Measurements from ENCODE around the gene GPR27. TPM values are rescaled to one million over a fixed set of nuclear protein-coding genes. Genes with fewer than 3 reads are reported as not detected.
A peak's percentile ranks its signal among the peaks of the same experiment; 100 is the strongest.

GPR27 gene
- total RNA-seq (under 1 TPM; 0.17 to 0.65 TPM), polyA plus RNA-seq (under 1 TPM in 1 of 2 donors, not detected in 1; 0.09 TPM)

GRCh38 chr3:71753701-71754609 is at the start of gene GPR27:
TSS of gene GPR27 (plus strand) at chr3:71753855. CDS start at chr3:71754050, 195 bp downstream.
- 2% methylated on average over 131 of the region's 131 CpGs for WGBS
- no peak for DNase-seq (ENCODE audit: low spot score)
- Histone ChIP-seq H3K4me3 (ENCODE audit: low read depth in 1 of 3, low read length in 3 of 3) (peak within 1 kb of the TSS; percentile 28 to 70 (median 55)), H3K9me3 (ENCODE audit: control insufficient read depth in 4 of 4, low read length in 3 of 4) (no peaks in the 10 kb centered on the region), H3K36me3 (ENCODE audit: control insufficient read depth in 4 of 4, insufficient read depth in 3 of 4, low read depth in 1 of 4, low read length in 3 of 4) (no peaks in the 10 kb centered on the region), H3K27me3 (ENCODE audit: control insufficient read depth in 4 of 4, insufficient read depth in 4 of 4, low read length in 3 of 4) (peaks cover 0 to 21% (median 2%) of the 10 kb centered on the region in 4 donors), H3K27ac (ENCODE audit: low read depth in 1 of 2, low read length in 2 of 2) (no peak within 1 kb of the TSS), H3K9ac (ENCODE audit: low read depth in 1 of 2, low read length in 2 of 2) (no peak within 1 kb of the TSS), H3K4me1 (ENCODE audit: control insufficient read depth in 4 of 4, insufficient read depth in 4 of 4, low read length in 3 of 4) (peaks cover 4 to 14% (median 9%) of the 10 kb centered on the region in 4 donors)
- TF ChIP-seq TAF1 (conservative IDR thresholded peaks at IDR 0.05) (no peak), HNF4A (conservative IDR thresholded peaks at IDR 0.05) (no peak), ATF3 (IDR thresholded peaks at IDR 0.05) (no peak)

GRCh38 chr3:71704915-71705314 is 48.7 kb upstream of the GPR27 start:
- TF ChIP-seq HNF4A (conservative IDR thresholded peaks at IDR 0.05) (no peak), SP1 (IDR thresholded peaks at IDR 0.05) (no peak), RAD21 (IDR thresholded peaks at IDR 0.05) (no peak), ATF3 (IDR thresholded peaks at IDR 0.05) (no peak), YY1 (IDR thresholded peaks at IDR 0.05) (no peak), GABPA (IDR thresholded peaks at IDR 0.05 in 1 of 2, conservative IDR thresholded peaks at IDR 0.05 in 1 of 2) (no peak), RXRA (IDR thresholded peaks at IDR 0.05) (no peak), CTCF (IDR thresholded peaks at IDR 0.05; ENCODE audit: low read depth, low read length, missing input control) (no peak), MAX (IDR thresholded peaks at IDR 0.05) (no peak)
- no peak for DNase-seq (ENCODE audit: low spot score)
- Histone ChIP-seq H3K9me3 (ENCODE audit: control insufficient read depth in 4 of 4, low read length in 3 of 4) (no peaks in the 10 kb centered on the region), H3K36me3 (ENCODE audit: control insufficient read depth in 4 of 4, insufficient read depth in 3 of 4, low read depth in 1 of 4, low read length in 3 of 4) (peaks cover 0 to 2% (median 0%) of the 10 kb centered on the region in 4 donors), H3K27ac (ENCODE audit: low read depth in 1 of 2, low read length in 2 of 2) (no peak overlapping the region), H3K27me3 (ENCODE audit: control insufficient read depth in 4 of 4, insufficient read depth in 4 of 4, low read length in 3 of 4) (no peaks in the 10 kb centered on the region), H3K9ac (ENCODE audit: low read depth in 1 of 2, low read length in 2 of 2) (no peak overlapping the region), H3K4me3 (ENCODE audit: low read depth in 1 of 3, low read length in 3 of 3) (no peak overlapping the region), H3K4me1 (ENCODE audit: control insufficient read depth in 4 of 4, insufficient read depth in 4 of 4, low read length in 3 of 4) (no peaks in the 10 kb centered on the region)

- Histone ChIP-seq H3K27ac (ENCODE audit: low read depth in 1 of 2, low read length in 2 of 2) (no peak overlapping the region), H3K9me3 (ENCODE audit: control insufficient read depth in 4 of 4, low read length in 3 of 4) (no peaks in the 10 kb centered on the region), H3K9ac (ENCODE audit: low read depth in 1 of 2, low read length in 2 of 2) (no peak overlapping the region), H3K36me3 (ENCODE audit: control insufficient read depth in 4 of 4, insufficient read depth in 3 of 4, low read depth in 1 of 4, low read length in 3 of 4) (peaks cover 0 to 4% (median 0%) of the 10 kb centered on the region in 4 donors), H3K4me1 (ENCODE audit: control insufficient read depth in 4 of 4, insufficient read depth in 4 of 4, low read length in 3 of 4) (peaks cover 0 to 5% (median 0%) of the 10 kb centered on the region in 4 donors), H3K4me3 (ENCODE audit: low read depth in 1 of 3, low read length in 3 of 3) (no peak overlapping the region), H3K27me3 (ENCODE audit: control insufficient read depth in 4 of 4, insufficient read depth in 4 of 4, low read length in 3 of 4) (no peaks in the 10 kb centered on the region)
- 94% methylated on average over 5 of the region's 5 CpGs for WGBS
- TF ChIP-seq REST (IDR thresholded peaks at IDR 0.05) (no peak), FOXA2 (IDR thresholded peaks at IDR 0.05) (no peak), YY1 (IDR thresholded peaks at IDR 0.05) (no peak), FOXA1 (IDR thresholded peaks at IDR 0.05) (no peak), ZBTB33 (IDR thresholded peaks at IDR 0.05) (no peak)
- DNase-seq (ENCODE audit: low spot score), result no peak
Observed at GRCh38 chr3:71705681-71706080, 48.0 kb upstream of the GPR27 start.

Data from liver (tissue), 9 donors.